ENCODE results near the gene HAGH. TPM values are rescaled to one million over a fixed set of nuclear protein-coding genes. Genes with fewer than 3 reads are reported as not detected.
A peak's percentile ranks its signal among the peaks of the same experiment; 100 is the strongest.

Gene HAGH
- total RNA-seq, 1 donor from 2014 or later, result 172 TPM

DNA sequence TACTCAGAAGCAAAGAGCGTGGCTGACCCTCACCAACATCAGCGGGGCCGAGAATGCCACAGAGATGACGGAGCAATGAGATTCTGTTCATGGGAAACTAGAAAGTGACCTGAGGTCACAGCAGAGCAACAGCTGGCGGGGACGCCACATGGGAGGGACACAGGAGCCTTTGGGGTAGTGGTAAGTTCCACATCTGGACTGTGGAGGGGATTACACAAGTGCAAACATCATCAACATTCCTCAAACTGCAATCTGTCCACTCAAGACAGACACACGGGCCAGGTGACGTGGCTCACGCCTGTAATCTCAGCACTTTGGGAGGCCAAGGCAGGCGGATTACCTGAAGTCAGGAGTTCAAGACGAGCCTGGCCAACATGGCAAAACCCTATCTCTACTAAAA, 11.2 kb downstream of the HAGH start:
- peaks cover 74% of the 10 kb centered on the region for H3K36me3 ChIP-seq
- no peak for DNase-seq
- TF ChIP-seq, protein P1, sequence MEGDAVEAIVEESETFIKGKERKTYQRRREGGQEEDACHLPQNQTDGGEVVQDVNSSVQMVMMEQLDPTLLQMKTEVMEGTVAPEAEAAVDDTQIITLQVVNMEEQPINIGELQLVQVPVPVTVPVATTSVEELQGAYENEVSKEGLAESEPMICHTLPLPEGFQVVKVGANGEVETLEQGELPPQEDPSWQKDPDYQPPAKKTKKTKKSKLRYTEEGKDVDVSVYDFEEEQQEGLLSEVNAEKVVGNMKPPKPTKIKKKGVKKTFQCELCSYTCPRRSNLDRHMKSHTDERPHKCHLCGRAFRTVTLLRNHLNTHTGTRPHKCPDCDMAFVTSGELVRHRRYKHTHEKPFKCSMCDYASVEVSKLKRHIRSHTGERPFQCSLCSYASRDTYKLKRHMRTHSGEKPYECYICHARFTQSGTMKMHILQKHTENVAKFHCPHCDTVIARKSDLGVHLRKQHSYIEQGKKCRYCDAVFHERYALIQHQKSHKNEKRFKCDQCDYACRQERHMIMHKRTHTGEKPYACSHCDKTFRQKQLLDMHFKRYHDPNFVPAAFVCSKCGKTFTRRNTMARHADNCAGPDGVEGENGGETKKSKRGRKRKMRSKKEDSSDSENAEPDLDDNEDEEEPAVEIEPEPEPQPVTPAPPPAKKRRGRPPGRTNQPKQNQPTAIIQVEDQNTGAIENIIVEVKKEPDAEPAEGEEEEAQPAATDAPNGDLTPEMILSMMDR (IDR thresholded peaks at IDR 0.05; ENCODE audit: borderline replicate concordance), result no peak
- no peak overlapping the region for H3K4me3 ChIP-seq
- H3K4me1 ChIP-seq, result no peaks in the 10 kb centered on the region
- no peaks in the 10 kb centered on the region for H3K9me3 ChIP-seq (replicated peaks)
- no peak overlapping the region for H3K27ac ChIP-seq (replicated peaks)
- intact Hi-C loops (cut with micrococcal nuclease), result no loop called here
- no peaks in the 10 kb centered on the region for H3K27me3 ChIP-seq (ENCODE audit: low read depth)

DNA sequence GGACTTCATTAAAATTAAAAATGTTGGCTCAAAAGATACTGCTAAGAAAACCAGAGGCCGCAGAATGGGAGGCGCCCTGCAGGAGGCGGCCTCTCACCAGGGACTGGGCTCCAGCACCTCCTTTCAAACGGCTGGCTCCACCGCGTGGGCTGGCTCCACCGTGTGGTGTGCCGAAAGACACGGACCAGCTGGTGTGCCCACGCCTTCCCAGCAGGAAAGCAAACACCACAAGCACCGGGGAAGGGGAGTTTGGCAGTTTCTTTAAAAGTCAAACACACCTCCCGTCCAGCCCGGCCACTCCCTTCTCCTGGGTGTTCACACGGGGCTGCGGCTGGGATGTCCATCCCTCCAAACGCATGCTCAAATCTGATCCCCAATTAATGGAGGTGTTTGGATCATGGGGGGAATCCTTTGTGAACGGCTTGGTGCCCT, 13.9 kb downstream of the HAGH start:
- TF ChIP-seq, protein P1 (IDR thresholded peaks at IDR 0.05; ENCODE audit: borderline replicate concordance), result peak; percentile 51
- H3K27me3 ChIP-seq (ENCODE audit: low read depth), result no peaks in the 10 kb centered on the region
- no peaks in the 10 kb centered on the region for H3K9me3 ChIP-seq (replicated peaks)
- intact Hi-C loops (cut with micrococcal nuclease), result no loop called here
- peaks cover 71% of the 10 kb centered on the region for H3K36me3 ChIP-seq
- H3K4me1 ChIP-seq, result no peaks in the 10 kb centered on the region
- H3K4me3 ChIP-seq, result no peak overlapping the region
- H3K27ac ChIP-seq (replicated peaks), result no peak overlapping the region
- peak; percentile 75 for DNase-seq

DNA sequence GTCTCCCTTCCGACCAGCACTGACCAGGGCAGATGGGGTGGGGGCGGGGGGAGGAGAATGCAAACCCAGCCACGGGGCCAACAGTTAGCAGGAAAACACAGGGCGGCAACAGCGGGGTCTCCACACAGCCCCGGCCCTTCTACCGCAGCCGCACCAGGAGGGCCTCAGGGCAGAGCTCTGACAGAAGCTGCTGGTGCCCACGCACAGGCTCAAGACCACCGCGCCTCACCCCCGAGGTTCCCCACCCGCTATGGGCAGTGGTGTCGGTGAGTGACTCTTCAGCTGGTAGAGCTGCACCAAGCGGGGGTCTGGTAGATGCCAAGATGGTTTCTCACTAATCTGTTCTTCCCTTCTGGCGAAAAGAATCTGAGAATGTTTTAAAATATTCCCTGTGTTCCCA, 16.1 kb downstream of the HAGH start:
- Histone ChIP-seq H3K36me3 (peaks cover 67% of the 10 kb centered on the region), H3K27me3 (ENCODE audit: low read depth) (no peaks in the 10 kb centered on the region), H3K4me3 (no peak overlapping the region), H3K4me1 (no peaks in the 10 kb centered on the region), H3K27ac (replicated peaks) (no peak overlapping the region), H3K9me3 (replicated peaks) (no peaks in the 10 kb centered on the region)
- no peak for DNase-seq
- intact Hi-C loops (cut with micrococcal nuclease), result no loop called here
- TF ChIP-seq, protein P1 (IDR thresholded peaks at IDR 0.05; ENCODE audit: borderline replicate concordance), result no peak

DNA sequence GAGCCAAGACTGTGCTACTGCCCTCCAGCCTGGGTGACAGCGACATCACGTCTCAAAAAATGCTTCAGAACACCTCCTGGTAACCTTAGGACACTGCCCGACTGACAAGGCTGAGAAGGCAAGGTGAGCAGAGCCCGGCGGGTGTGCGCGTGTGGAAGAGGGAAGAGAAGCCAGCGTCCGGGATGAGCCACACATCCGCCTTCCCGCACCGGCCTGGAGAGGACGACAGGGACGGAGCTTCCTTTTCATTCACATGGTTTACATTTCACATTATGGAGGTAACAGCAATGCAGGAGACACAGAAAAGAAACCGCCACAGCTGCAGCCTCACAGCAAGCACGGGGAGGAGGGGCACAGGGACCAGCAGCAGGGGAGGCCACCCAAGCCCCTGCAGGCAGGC, 16.5 kb downstream of the HAGH start:
- intact Hi-C loops (cut with micrococcal nuclease), result no loop called here
- no peak overlapping the region for H3K27ac ChIP-seq (replicated peaks)
- no peak overlapping the region for H3K4me3 ChIP-seq
- TF ChIP-seq, protein P1 (IDR thresholded peaks at IDR 0.05; ENCODE audit: borderline replicate concordance), result no peak
- H3K36me3 ChIP-seq, result peaks cover 65% of the 10 kb centered on the region
- no peak for DNase-seq
- no peaks in the 10 kb centered on the region for H3K27me3 ChIP-seq (ENCODE audit: low read depth)
- no peaks in the 10 kb centered on the region for H3K9me3 ChIP-seq (replicated peaks)
- H3K4me1 ChIP-seq, result no peaks in the 10 kb centered on the region

DNA sequence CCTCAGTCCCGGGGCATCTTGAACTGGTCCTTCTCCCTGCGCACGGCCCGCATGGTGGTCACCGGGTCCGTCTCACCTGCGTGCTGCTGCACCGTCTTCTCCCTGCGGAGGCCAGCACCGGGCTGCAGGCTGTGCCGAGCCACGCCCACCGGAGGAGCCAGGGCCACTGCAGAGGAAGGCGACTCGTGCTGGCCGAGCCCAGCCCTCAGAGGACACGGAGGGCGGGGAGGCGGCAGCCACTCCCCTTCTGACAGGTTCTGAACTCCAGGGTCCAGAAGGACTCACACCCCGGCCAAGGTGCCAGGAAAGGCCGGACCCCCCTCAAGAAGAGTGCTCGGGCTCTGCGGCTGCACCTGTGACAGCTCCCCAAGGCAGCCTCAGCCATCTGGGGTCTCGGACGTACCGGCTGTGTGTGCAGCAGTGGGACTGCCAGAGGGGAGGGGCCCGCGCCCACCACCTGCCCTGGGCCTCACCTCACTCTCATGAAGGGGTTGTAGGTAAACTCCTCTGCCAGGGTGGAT, 17.3 kb downstream of the HAGH start:
- DNase-seq, result no peak
- H3K4me3 ChIP-seq, result no peak overlapping the region
- peaks cover 58% of the 10 kb centered on the region for H3K36me3 ChIP-seq
- no peak overlapping the region for H3K27ac ChIP-seq (replicated peaks)
- intact Hi-C loops (cut with micrococcal nuclease), result no loop called here
- no peaks in the 10 kb centered on the region for H3K4me1 ChIP-seq
- H3K27me3 ChIP-seq (ENCODE audit: low read depth), result no peaks in the 10 kb centered on the region
- TF ChIP-seq, protein P1 (IDR thresholded peaks at IDR 0.05; ENCODE audit: borderline replicate concordance), result no peak
- H3K9me3 ChIP-seq (replicated peaks), result no peaks in the 10 kb centered on the region
